Panc1 (cell line): ENCODE measurements around the gene VIPR2.

Source experiments
- CTCF ChIP-seq: fragments of 450-650 bp; IDR thresholded peaks from 2 replicates; pipeline ENCODE4 v1.5.1; 2017; ENCODE audit warnings: mild to moderate bottlenecking
- POLR2AphosphoS5 ChIP-seq: IDR thresholded peaks from 2 replicates; pipeline ENCODE4 v1.6.1; 2012; ENCODE audit warnings: mild to moderate bottlenecking, low read depth, low read length, moderate library complexity
- TCF7L2 ChIP-seq: IDR thresholded peaks from 2 replicates; pipeline ENCODE4 v1.6.1; 2011; ENCODE audit warnings: mild to moderate bottlenecking, low read depth, low read length, inconsistent platforms

- TF ChIP-seq CTCF (no peak), TCF7L2 (no peak), POLR2AphosphoS5 (no peak)
Measured at GRCh38 chr7:159000070-159000469, 144.6 kb downstream of the VIPR2 start.
